GM18505 (cell line): ENCODE data around the gene FOXC2.
"Not testable (repeated sequence)": the region's sequence is repeated elsewhere in the genome, so short reads cannot be mapped to it uniquely, and the experiment has no call there.

Experiments
- ATAC-seq: cut with Tn5 transposase; IDR thresholded peaks from one replicate; pipeline ENCODE4 v1.9.1; 2021; ENCODE audit not compliant: unreplicated experiment
- POLR2A ChIP-seq: IDR thresholded peaks from 4 replicates; pipeline ENCODE4 v1.6.1; 2011; ENCODE audit warnings: borderline replicate concordance; ENCODE audit not compliant: insufficient read depth, insufficient read length; ENCODE audit errors: extremely low read depth

Gene FOXC2

GRCh38 chr16:86578061-86578599, 11.5 kb downstream of the FOXC2 start, which contains the start of gene FOXL1:
TSS of gene FOXL1 (plus strand) at chr16:86578549. CDS start at chr16:86578724, 175 bp downstream.
- TF ChIP-seq POLR2A, result no peak

GRCh38 chr16:86578611-86579267, 12.1 kb downstream of the FOXC2 start:
- no peak for ATAC-seq
- no peak for TF ChIP-seq POLR2A

More at GRCh38 chr16:86578061-86578599, 11.5 kb downstream of the FOXC2 start, which contains the start of gene FOXL1:
- ATAC-seq, result no peak

GRCh38 chr16:86579268-86580062, 12.8 kb downstream of the FOXC2 start:
- ATAC-seq, result no peak
- no peak for TF ChIP-seq POLR2A

- no peak for ATAC-seq
- no peak for TF ChIP-seq POLR2A
Observed at GRCh38 chr16:86580063-86580790, 13.6 kb downstream of the FOXC2 start.

- ATAC-seq, result no peak
- no peak for TF ChIP-seq POLR2A
Observed at GRCh38 chr16:86580791-86581170, 14.2 kb downstream of the FOXC2 start.

GRCh38 chr16:86581458-86581857, 14.8 kb downstream of the FOXC2 start:
- TF ChIP-seq POLR2A, result no peak
- ATAC-seq, result no peak

GRCh38 chr16:86584071-86584685, 17.5 kb downstream of the FOXC2 start:
- no peak for ATAC-seq
- TF ChIP-seq POLR2A, result no peak

GRCh38 chr16:86584726-86585721, 18.4 kb downstream of the FOXC2 start:
- no peak for TF ChIP-seq POLR2A
- no peak for ATAC-seq

- ATAC-seq, result no peak
Observed at GRCh38 chr16:86585821-86586611, 19.4 kb downstream of the FOXC2 start.

GRCh38 chr16:86587487-86587886, 20.9 kb downstream of the FOXC2 start:
- no peak for TF ChIP-seq POLR2A
- ATAC-seq, result no peak

More at GRCh38 chr16:86585821-86586611, 19.4 kb downstream of the FOXC2 start:
- TF ChIP-seq POLR2A, result no peak

- ATAC-seq, result not testable (repeated sequence)
Observed at GRCh38 chr16:86587955-86588354, 21.3 kb downstream of the FOXC2 start.

GRCh38 chr16:86590501-86591144, 24.0 kb downstream of the FOXC2 start:
- TF ChIP-seq POLR2A, result no peak
- no peak for ATAC-seq
